Measurements from ENCODE around the gene TTC39B. TPM values are rescaled to one million over a fixed set of nuclear protein-coding genes. Genes with fewer than 3 reads are reported as not detected.

Gene TTC39B
- total and polyA plus RNA-seq, 4 donors, result 1.8 to 11.7 (median 2.8) TPM

DNA sequence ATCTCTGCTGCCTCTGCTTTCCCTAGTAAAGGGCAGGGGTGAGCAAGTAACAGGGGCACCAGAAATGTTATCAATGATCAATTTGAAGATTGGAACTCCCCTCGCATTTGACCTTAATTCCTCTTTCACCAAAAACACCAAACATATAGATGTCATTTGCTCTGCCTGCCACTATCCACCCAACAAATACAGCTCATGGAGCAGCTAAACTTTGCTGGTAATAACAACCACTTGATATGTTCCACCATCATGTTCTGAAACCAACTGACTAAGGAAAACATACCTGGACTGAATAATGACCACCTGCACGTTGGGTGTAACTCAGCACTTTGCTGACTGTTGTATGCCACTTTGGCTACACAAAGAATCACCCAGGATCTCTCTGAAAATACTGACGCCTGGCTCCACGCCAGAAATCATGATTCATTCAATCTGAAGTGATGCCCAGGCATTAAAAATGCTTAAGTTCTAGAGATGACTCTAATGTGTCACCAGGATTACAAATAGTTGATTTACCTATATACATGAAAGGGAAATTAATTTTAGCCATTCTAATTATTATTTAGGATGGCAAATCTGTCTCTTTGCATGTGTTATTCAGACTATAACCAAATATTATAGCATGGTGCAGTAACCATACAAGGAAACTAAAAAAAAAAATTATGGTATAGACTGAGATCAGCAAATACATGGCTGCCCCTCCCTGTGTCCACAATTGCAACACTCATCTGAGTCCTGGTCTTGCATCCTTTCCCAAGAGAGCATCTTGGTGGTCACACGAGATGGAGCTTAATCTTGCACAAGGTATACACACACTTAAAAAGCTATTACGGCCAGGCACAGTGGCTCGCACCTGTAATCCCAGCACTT lies 43.1 kb upstream of the TTC39B start:
- Histone ChIP-seq H3K4me1 (ENCODE audit: control insufficient read depth in 4 of 4, insufficient read depth in 4 of 4, low read length in 3 of 4) (no peaks in the 10 kb centered on the region), H3K9ac (ENCODE audit: low read depth in 1 of 2, low read length in 2 of 2) (no peak overlapping the region), H3K4me3 (ENCODE audit: low read depth in 1 of 3, low read length in 3 of 3) (no peak overlapping the region), H3K36me3 (ENCODE audit: control insufficient read depth in 4 of 4, insufficient read depth in 3 of 4, low read depth in 1 of 4, low read length in 3 of 4) (no peaks in the 10 kb centered on the region), H3K27me3 (ENCODE audit: control insufficient read depth in 4 of 4, insufficient read depth in 4 of 4, low read length in 3 of 4) (no peaks in the 10 kb centered on the region), H3K9me3 (ENCODE audit: control insufficient read depth in 4 of 4, low read length in 3 of 4) (no peaks in the 10 kb centered on the region), H3K27ac (ENCODE audit: low read depth in 1 of 2, low read length in 2 of 2) (no peak overlapping the region)
- WGBS, result 81% methylated on average over 7 of the region's 7 CpGs
- DNase-seq (ENCODE audit: low spot score), result no peak
- no peak for TF ChIP-seq RAD21 (IDR thresholded peaks at IDR 0.05)
- no peak for TF ChIP-seq FOXA1 (IDR thresholded peaks at IDR 0.05)
- no peak for TF ChIP-seq EGR1 (IDR thresholded peaks at IDR 0.05; ENCODE audit: low read depth in 2 of 2)
- TF ChIP-seq NR2F2 (IDR thresholded peaks at IDR 0.05), result no peak
- no peak for TF ChIP-seq GABPA (IDR thresholded peaks at IDR 0.05 in 1 of 2, conservative IDR thresholded peaks at IDR 0.05 in 1 of 2)
- TF ChIP-seq HNF4A (conservative IDR thresholded peaks at IDR 0.05), result no peak
- TF ChIP-seq ZBTB33 (IDR thresholded peaks at IDR 0.05), result no peak

GRCh38 chr9:15346837-15347236 lies 39.8 kb upstream of the TTC39B start:
- H3K36me3 ChIP-seq (ENCODE audit: control insufficient read depth in 4 of 4, insufficient read depth in 3 of 4, low read depth in 1 of 4, low read length in 3 of 4), result no peaks in the 10 kb centered on the region
- no peak overlapping the region for H3K27ac ChIP-seq (ENCODE audit: low read depth in 1 of 2, low read length in 2 of 2)
- no peak overlapping the region for H3K4me3 ChIP-seq (ENCODE audit: low read depth in 1 of 3, low read length in 3 of 3)
- no peaks in the 10 kb centered on the region for H3K9me3 ChIP-seq (ENCODE audit: control insufficient read depth in 4 of 4, low read length in 3 of 4)
- WGBS, result 0% methylated on average over 1 of the region's 1 CpG
- TF ChIP-seq, protein P1, sequence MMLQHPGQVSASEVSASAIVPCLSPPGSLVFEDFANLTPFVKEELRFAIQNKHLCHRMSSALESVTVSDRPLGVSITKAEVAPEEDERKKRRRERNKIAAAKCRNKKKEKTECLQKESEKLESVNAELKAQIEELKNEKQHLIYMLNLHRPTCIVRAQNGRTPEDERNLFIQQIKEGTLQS (IDR thresholded peaks at IDR 0.05), result no peak
- TF ChIP-seq HNF4G (IDR thresholded peaks at IDR 0.05) (no peak), YY1 (IDR thresholded peaks at IDR 0.05) (no peak), RAD21 (IDR thresholded peaks at IDR 0.05) (no peak), SP1 (IDR thresholded peaks at IDR 0.05) (no peak), TAF1 (conservative IDR thresholded peaks at IDR 0.05) (no peak), ZBTB33 (IDR thresholded peaks at IDR 0.05) (no peak), JUND (IDR thresholded peaks at IDR 0.05) (no peak), GABPA (IDR thresholded peaks at IDR 0.05 in 1 of 2, conservative IDR thresholded peaks at IDR 0.05 in 1 of 2) (no peak), REST (IDR thresholded peaks at IDR 0.05) (no peak), EGR1 (IDR thresholded peaks at IDR 0.05; ENCODE audit: low read depth in 2 of 2) (no peak), NR2F2 (IDR thresholded peaks at IDR 0.05) (no peak), HNF4A (conservative IDR thresholded peaks at IDR 0.05) (no peak), RXRA (IDR thresholded peaks at IDR 0.05) (no peak), FOXA2 (IDR thresholded peaks at IDR 0.05) (no peak)
- no peak for DNase-seq (ENCODE audit: low spot score)
- H3K9ac ChIP-seq (ENCODE audit: low read depth in 1 of 2, low read length in 2 of 2), result no peak overlapping the region
- H3K27me3 ChIP-seq (ENCODE audit: control insufficient read depth in 4 of 4, insufficient read depth in 4 of 4, low read length in 3 of 4), result no peaks in the 10 kb centered on the region
- no peaks in the 10 kb centered on the region for H3K4me1 ChIP-seq (ENCODE audit: control insufficient read depth in 4 of 4, insufficient read depth in 4 of 4, low read length in 3 of 4)
